Stimulated activated CD4-positive, alpha-beta T cell treated with anti-CD3 and anti-CD28 coated beads, TNF-alpha, amount 100 ng/mL, for 1 hour (primary cell): ENCODE measurements around the gene DYNC2H1.

Source experiments
- DNase-seq, 3 donors: peaks; one replicate each; pipeline ENCODE4 v3.0.0-alpha.2; 2020; ENCODE audit warnings: low read depth in 3 of 3, low spot score in 1 of 3

Gene DYNC2H1

GRCh38 chr11:103266167-103266831 is 157.1 kb downstream of the DYNC2H1 start:
- DNase-seq: no peak

- no peak for DNase-seq
These were observed 163.7 kb downstream of the DYNC2H1 start for GRCh38 chr11:103272876-103273275.

GRCh38 chr11:103274025-103274424 is 164.8 kb downstream of the DYNC2H1 start:
- DNase-seq: no peak

GRCh38 chr11:103279821-103280220 is 170.6 kb downstream of the DYNC2H1 start:
- no peak for DNase-seq

- DNase-seq: no peak
These were observed 172.1 kb downstream of the DYNC2H1 start for GRCh38 chr11:103281301-103281700.

- DNase-seq: no peak
These were observed 175.0 kb downstream of the DYNC2H1 start for GRCh38 chr11:103284260-103284659.

- no peak for DNase-seq
These were observed 185.3 kb downstream of the DYNC2H1 start for GRCh38 chr11:103294516-103294915.

GRCh38 chr11:103295704-103296103 is 186.5 kb downstream of the DYNC2H1 start:
- DNase-seq: no peak

- DNase-seq: no peak
These were observed 188.7 kb downstream of the DYNC2H1 start for GRCh38 chr11:103297900-103298299.

- no peak for DNase-seq
These were observed 206.0 kb downstream of the DYNC2H1 start for GRCh38 chr11:103315248-103315647.

GRCh38 chr11:103317118-103317517 is 207.9 kb downstream of the DYNC2H1 start:
- DNase-seq: no peak

GRCh38 chr11:103322821-103323220 is 213.6 kb downstream of the DYNC2H1 start:
- DNase-seq: no peak

- DNase-seq: no peak
These were observed 216.5 kb downstream of the DYNC2H1 start for GRCh38 chr11:103325686-103326069.

GRCh38 chr11:103326070-103326794 is 217.0 kb downstream of the DYNC2H1 start:
- DNase-seq: no peak

- no peak for DNase-seq
These were observed 218.5 kb downstream of the DYNC2H1 start for GRCh38 chr11:103327721-103328120.

- DNase-seq: no peak
These were observed 223.2 kb downstream of the DYNC2H1 start for GRCh38 chr11:103332409-103332808.

GRCh38 chr11:103338621-103339484 is 229.6 kb downstream of the DYNC2H1 start:
- no peak for DNase-seq

GRCh38 chr11:103339485-103339857 is 230.2 kb downstream of the DYNC2H1 start:
- no peak for DNase-seq

GRCh38 chr11:103340956-103341355 is 231.7 kb downstream of the DYNC2H1 start:
- DNase-seq: no peak

- DNase-seq: no peak
These were observed 235.7 kb downstream of the DYNC2H1 start for GRCh38 chr11:103344886-103345285.

- no peak for DNase-seq
These were observed 240.4 kb downstream of the DYNC2H1 start for GRCh38 chr11:103349595-103349994.

GRCh38 chr11:103354656-103355055 is 245.4 kb downstream of the DYNC2H1 start:
- DNase-seq: no peak
